ENCODE data around the gene TASL.
"Not testable (repeated sequence)": the region's sequence is repeated elsewhere in the genome, so short reads cannot be mapped to it uniquely, and the experiment has no call there.

DNA sequence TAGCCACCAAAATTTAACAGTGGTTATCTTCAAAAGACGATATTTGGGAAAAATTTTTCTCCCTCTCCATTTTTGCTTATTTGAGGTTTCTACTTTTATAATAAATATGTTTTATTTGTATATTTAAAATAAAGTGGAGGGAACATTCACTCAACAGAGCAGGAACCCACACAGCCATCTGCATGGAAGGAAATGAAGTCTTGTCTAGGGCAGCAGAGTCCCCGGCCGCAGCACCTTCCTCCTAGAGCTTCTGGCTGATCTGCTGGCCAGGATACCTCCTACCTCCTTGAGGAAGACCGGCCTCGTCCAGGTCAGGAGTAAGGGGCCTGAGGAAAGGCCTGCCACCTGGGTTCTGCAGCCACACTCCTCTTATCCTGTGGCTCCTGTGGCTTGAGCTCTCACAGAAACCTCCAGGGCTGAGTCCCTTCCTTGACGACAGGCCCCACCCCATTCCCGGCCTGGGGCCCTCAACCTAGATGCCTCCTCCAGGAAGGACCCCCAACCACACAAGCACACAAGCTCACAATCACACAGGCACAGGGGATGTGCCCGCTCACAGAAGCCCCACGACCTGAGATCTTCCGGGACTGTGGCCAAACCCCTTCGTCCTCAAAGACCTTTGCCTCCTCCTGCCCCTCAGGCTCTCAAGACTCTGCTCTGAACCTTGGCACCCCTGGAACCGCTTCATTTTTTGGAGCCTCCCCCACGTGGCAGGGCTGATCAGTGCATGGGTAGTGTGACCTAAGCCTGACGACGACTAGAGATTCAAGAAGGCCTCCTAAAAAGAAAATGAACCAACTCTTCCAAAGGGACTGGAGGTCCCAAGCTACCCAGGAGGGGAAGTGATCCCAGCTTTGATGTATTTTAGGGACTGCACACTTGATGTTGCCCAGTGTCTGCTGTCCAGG is 23.0 kb upstream of the TASL start:
- not testable (repeated sequence) for TF ChIP-seq SUZ12 (IDR thresholded peaks at IDR 0.05); FOXA1 (IDR thresholded peaks at IDR 0.05); FOXM1 (IDR thresholded peaks at IDR 0.05; ENCODE audit: borderline replicate concordance); SP1 (IDR thresholded peaks at IDR 0.05); HDGF (IDR thresholded peaks at IDR 0.05; ENCODE audit: borderline replicate concordance); LEF1 (IDR thresholded peaks at IDR 0.05; ENCODE audit: borderline replicate concordance); ARNT (IDR thresholded peaks at IDR 0.05)
